Activated CD8-positive, alpha-beta T cell treated with anti-CD3 and anti-CD28 coated beads for 36 hours (primary cell): Measurements from ENCODE around the gene ZFHX3. TPM values are rescaled to one million over a fixed set of nuclear protein-coding genes. Genes with fewer than 3 reads are reported as not detected.

ENCODE experiments used
- ATAC-seq: fragments of 200-7000 bp; cut with Tn5 transposase; one replicate; pipeline ENCODE4 v1.10.0; 2021; ENCODE audit warnings: mild to moderate bottlenecking, moderate library complexity
- CTCF ChIA-PET: fragments of 350-600 bp; sonication (Branson Sonifier 250); formaldehyde crosslinking; loops from one replicate; lab custom pipeline; 2021; ENCODE audit warnings: antibody characterized with exemption; lab: Charles Lee
- POLR2A ChIA-PET: fragments of 350-600 bp; sonication (Branson Sonifier 250); formaldehyde crosslinking; loops from one replicate; lab custom pipeline; 2021; ENCODE audit warnings: antibody characterized with exemption; lab: Charles Lee
- DNase-seq: peaks from one replicate; pipeline ENCODE4 v3.0.0-alpha.2; 2020
- H3K27ac Mint-ChIP-seq: one replicate; pipeline ENCODE4 v1.8.0; 2021; ENCODE audit warnings: mild to moderate bottlenecking, mixed read lengths
- H3K27me3 Mint-ChIP-seq: one replicate; pipeline ENCODE4 v1.8.0; 2021; ENCODE audit warnings: mixed read lengths
- H3K36me3 Mint-ChIP-seq: one replicate; pipeline ENCODE4 v1.8.0; 2021; ENCODE audit warnings: low read depth, mixed read lengths
- H3K4me1 Mint-ChIP-seq: one replicate; pipeline ENCODE4 v1.8.0; 2021; ENCODE audit warnings: low read depth, mixed read lengths
- H3K4me3 Mint-ChIP-seq: one replicate; pipeline ENCODE4 v1.8.0; 2021; ENCODE audit warnings: mild to moderate bottlenecking, moderate library complexity, mixed read lengths
- H3K9me3 Mint-ChIP-seq: one replicate; pipeline ENCODE4 v1.8.0; 2021; ENCODE audit warnings: mixed read lengths
- intact Hi-C: fragments of 100-400 bp; cut with micrococcal nuclease; formaldehyde crosslinking; loops from one replicate; pipeline ENCODE4 v1.10.0; 2022
- total RNA-seq, 2 experiments: library from RNA; stranded (reverse); gene quantifications; one replicate each; pipeline ENCODE4 v1.2.3, GENCODE V29; 2021
- TF ChIP-seq, protein P1 (sequence below): fragments of 200-600 bp; IDR thresholded peaks from one replicate; pipeline ENCODE4 v1.8.0; 2022; ENCODE audit warnings: antibody characterized with exemption, mild to moderate bottlenecking

ZFHX3 gene
- total RNA-seq, 2 experiments from 2014 or later, result 0.16 to 0.25 TPM

DNA sequence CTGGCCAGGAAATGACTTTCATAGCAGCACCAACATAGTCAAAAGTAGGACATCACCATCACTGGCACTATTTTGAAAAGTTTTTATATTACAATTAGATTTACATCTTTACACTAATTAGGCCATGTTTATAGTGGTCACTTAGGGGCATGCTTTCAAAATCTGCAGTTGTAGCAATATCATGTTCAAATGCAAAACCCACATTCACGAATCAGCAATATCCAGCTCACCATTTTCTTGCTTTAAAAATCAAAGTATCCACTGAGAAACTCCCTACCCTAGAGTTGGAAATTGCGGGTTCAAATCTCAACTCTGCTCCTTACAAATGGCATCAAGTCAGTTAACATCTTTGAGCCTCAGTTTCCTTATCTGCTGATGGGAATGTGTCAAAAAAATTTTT is 237.4 kb downstream of the ZFHX3 start:
- DNase-seq, result no peak
- no peak overlapping the region for H3K4me3 Mint-ChIP-seq
- ChIA-PET POLR2A (no interaction called here), CTCF (interaction anchor here (3.7 kb wide), 1 partner anchor 22 kb away, joined by 14 read pairs; no protein-coding TSS in a partner anchor)
- intact Hi-C loops, result no loop called here
- H3K27me3 Mint-ChIP-seq, result peaks cover 4% of the 10 kb centered on the region
- ATAC-seq, result no peak
- H3K4me1 Mint-ChIP-seq, result no peaks in the 10 kb centered on the region
- H3K9me3 Mint-ChIP-seq, result no peaks in the 10 kb centered on the region
- TF ChIP-seq, protein P1, sequence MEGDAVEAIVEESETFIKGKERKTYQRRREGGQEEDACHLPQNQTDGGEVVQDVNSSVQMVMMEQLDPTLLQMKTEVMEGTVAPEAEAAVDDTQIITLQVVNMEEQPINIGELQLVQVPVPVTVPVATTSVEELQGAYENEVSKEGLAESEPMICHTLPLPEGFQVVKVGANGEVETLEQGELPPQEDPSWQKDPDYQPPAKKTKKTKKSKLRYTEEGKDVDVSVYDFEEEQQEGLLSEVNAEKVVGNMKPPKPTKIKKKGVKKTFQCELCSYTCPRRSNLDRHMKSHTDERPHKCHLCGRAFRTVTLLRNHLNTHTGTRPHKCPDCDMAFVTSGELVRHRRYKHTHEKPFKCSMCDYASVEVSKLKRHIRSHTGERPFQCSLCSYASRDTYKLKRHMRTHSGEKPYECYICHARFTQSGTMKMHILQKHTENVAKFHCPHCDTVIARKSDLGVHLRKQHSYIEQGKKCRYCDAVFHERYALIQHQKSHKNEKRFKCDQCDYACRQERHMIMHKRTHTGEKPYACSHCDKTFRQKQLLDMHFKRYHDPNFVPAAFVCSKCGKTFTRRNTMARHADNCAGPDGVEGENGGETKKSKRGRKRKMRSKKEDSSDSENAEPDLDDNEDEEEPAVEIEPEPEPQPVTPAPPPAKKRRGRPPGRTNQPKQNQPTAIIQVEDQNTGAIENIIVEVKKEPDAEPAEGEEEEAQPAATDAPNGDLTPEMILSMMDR, result no peak
- no peaks in the 10 kb centered on the region for H3K36me3 Mint-ChIP-seq
- no peak overlapping the region for H3K27ac Mint-ChIP-seq

DNA sequence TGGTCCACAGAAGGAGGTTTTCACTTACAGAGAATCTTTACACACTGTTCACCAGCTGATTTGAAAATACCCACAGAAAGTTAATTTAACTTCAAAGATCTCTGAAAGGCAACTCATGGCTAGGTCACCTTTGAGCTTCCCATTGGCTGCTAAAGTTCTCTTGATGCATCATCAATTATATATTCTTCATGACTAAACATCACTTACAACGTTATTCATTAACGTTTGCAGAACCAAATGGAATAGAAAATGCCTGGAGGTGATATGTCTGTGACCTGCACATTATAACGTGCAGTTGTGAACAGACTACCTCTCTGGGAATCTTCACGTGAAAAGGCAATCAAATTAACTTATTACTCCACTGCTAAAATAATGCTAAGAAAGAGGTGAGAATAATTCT is 238.5 kb downstream of the ZFHX3 start:
- H3K27me3 Mint-ChIP-seq, result peaks cover 1% of the 10 kb centered on the region
- H3K9me3 Mint-ChIP-seq, result no peaks in the 10 kb centered on the region
- H3K36me3 Mint-ChIP-seq, result no peaks in the 10 kb centered on the region
- ChIA-PET CTCF (interaction anchor here (3.7 kb wide), 1 partner anchor 23 kb away, joined by 14 read pairs; no protein-coding TSS in a partner anchor), POLR2A (no interaction called here)
- intact Hi-C loops, result no loop called here
- DNase-seq, result no peak
- TF ChIP-seq, protein P1, result no peak
- no peaks in the 10 kb centered on the region for H3K4me1 Mint-ChIP-seq
- no peak overlapping the region for H3K4me3 Mint-ChIP-seq
- ATAC-seq, result no peak
- H3K27ac Mint-ChIP-seq, result no peak overlapping the region

DNA sequence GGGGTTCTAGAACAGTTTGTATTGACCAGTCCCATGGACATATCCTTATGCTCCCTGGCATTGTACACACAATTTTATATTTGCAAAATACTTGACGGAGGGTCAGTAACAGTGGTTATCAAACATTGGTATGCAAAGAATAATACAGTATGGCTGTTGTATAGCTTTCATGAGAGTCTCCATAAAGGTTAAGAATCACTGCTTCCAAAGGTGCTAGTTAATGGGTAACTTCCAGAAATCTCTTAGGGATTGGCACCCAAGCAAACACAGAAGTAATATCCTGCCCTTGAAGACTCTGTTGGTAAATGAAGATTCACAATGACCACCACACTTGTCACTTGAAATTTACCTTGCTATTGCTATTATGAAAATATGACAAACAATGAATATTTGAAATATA is 239.2 kb downstream of the ZFHX3 start:
- Mint-ChIP-seq H3K27me3 (no peaks in the 10 kb centered on the region), H3K9me3 (no peaks in the 10 kb centered on the region), H3K4me1 (no peaks in the 10 kb centered on the region), H3K36me3 (no peaks in the 10 kb centered on the region), H3K4me3 (no peak overlapping the region), H3K27ac (no peak overlapping the region)
- ATAC-seq, result no peak
- DNase-seq, result no peak
- ChIA-PET POLR2A (no interaction called here), CTCF (interaction anchor here (3.7 kb wide), 1 partner anchor 24 kb away, joined by 14 read pairs; no protein-coding TSS in a partner anchor)
- TF ChIP-seq, protein P1, result no peak
- intact Hi-C loops, result no loop called here

DNA sequence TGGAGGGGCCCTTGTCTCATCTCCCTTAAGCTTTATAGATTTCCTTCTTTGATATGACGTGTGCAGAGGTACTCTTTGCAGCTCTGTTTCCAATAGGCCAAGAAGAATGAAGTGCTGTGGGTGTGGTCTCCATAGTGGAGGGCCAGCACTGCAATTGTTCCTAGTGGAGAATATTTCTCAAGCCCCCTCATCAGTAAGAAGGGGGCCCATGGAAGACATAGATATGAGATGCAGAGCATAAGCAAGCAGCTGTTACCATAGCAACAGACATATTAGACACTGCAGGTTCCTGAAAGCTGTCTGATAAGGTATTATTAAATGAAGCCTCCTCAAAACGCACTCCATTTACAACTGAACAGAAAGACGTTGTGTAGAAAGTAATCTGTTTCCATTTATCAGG is 240.7 kb downstream of the ZFHX3 start:
- no peaks in the 10 kb centered on the region for H3K36me3 Mint-ChIP-seq
- H3K27me3 Mint-ChIP-seq, result no peaks in the 10 kb centered on the region
- no peaks in the 10 kb centered on the region for H3K4me1 Mint-ChIP-seq
- CTCF ChIA-PET, result interaction anchor here (1.8 kb wide), 1 partner anchor 26 kb away, joined by 12 read pairs; no protein-coding TSS in a partner anchor
- POLR2A ChIA-PET, result no interaction called here
- no peak overlapping the region for H3K4me3 Mint-ChIP-seq
- no peak overlapping the region for H3K27ac Mint-ChIP-seq
- DNase-seq (no peak), ATAC-seq (no peak)
- H3K9me3 Mint-ChIP-seq, result no peaks in the 10 kb centered on the region
- TF ChIP-seq, protein P1, result no peak
- intact Hi-C loops, result no loop called here

DNA sequence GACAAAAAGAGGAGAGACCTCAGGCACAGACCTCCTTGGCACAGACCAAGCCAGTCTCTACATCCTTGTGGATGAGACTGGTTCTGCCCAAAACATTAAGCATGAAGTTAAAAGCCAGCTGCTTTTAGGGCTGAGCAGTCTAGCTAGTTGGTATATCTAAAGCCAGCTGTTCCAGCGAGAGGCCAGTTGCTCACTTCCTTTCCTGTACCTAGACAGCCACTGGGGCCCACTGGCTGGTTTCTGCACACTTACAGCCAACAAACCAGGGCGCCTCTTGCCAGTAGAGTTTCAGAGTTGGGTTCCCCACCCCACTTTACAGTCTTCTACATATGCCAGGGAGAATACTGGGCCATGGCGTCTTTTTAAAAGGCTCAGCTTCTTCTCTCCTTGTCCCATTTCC is 242.4 kb downstream of the ZFHX3 start:
- Mint-ChIP-seq H3K27me3 (no peaks in the 10 kb centered on the region), H3K9me3 (no peaks in the 10 kb centered on the region), H3K27ac (no peak overlapping the region), H3K4me3 (no peak overlapping the region), H3K36me3 (no peaks in the 10 kb centered on the region), H3K4me1 (no peaks in the 10 kb centered on the region)
- CTCF ChIA-PET, result interaction anchor here (1.8 kb wide), 1 partner anchor 27 kb away, joined by 12 read pairs; no protein-coding TSS in a partner anchor
- TF ChIP-seq, protein P1, result no peak
- DNase-seq, result no peak
- POLR2A ChIA-PET, result no interaction called here
- intact Hi-C loops, result no loop called here
- ATAC-seq, result no peak
